Stimulated activated CD8-positive, alpha-beta memory T cell treated with anti-CD3 and anti-CD28 coated beads, Interleukin-12 subunit alpha, Interleukin-12 subunit beta, amount 100 ng/mL, for 1 hour (primary cell): ENCODE data around the gene NR2F1.

Source experiments
- DNase-seq: peaks from one replicate; pipeline ENCODE4 v3.0.0-alpha.2; 2020; ENCODE audit warnings: low read depth

Gene NR2F1

DNA sequence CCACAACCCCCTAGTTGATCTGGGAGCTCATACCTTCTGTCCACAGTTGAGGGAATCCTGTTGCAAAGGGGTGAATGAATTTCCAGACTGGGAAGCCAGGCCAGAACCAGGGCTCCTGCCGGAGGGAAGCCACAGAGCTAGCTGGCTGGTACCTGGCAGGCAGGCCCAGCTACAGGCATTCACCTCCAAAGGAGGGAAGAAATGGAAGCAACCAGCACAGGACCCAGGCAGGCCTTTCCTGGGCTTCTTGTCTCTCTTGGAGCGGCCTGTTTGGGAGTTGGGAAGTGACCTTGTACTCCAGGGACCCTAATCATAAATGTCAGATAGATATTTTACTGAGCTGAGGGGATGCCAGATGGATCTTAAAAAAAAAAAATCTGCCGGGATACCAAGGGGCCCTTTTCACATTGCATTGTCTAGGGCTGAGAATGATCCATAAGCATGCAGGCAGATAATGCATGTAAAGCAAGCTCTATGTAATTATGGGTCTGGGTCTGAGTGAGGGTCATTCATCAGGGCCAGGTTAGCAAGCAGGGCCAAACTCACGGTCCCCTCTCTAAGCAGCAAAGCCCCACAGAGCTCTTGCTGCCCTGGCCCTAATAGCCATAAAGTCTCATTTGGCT lies 8.4 kb downstream of the NR2F1 start:
- DNase-seq = no peak

DNA sequence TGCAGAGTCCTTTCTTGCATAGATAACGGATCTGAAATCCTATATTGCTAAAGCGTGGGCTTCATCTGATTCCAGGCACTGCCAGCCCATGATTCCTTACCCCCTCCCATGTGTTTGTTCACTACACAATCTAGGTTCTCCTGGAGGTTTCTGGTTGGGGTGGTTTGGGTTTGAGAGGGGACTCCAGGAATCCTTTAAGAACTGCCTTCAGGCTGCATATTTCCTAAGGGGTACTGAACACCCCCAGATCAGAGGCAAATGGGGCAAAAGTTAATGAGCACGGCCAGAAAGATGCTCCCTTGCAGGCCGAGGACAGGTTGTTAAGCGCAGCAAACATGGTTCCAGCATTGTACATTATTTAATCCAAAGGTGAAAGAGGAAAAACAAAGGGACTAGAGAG lies 9.9 kb downstream of the NR2F1 start:
- no peak for DNase-seq

DNA sequence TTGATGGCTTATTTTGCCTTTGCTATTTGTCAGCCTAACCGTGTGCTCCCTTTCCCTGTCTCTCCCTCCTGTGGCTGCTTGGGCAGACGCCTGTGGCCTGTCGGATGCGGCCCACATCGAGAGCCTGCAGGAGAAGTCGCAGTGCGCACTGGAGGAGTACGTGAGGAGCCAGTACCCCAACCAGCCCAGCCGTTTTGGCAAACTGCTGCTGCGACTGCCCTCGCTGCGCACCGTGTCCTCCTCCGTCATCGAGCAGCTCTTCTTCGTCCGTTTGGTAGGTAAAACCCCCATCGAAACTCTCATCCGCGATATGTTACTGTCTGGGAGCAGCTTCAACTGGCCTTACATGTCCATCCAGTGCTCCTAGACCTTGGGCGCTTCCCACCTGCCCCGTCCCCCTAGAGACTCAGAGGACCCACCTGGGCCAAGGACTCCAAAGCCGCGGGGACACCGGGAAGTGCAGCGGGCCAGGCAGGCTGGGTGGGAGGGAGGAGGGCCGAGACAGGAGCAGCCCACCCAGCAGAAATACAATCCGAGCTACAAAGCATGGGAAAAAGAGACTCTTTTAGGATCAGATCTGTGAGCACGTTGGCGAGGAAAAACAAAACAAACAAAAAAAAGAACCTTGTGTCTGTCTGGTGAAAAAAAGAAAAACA lies 10.6 kb downstream of the NR2F1 start:
- DNase-seq = no peak

- DNase-seq = no peak
Measured at GRCh38 chr5:93594591-93595419, 11.8 kb downstream of the NR2F1 start.

- no peak for DNase-seq
Measured at GRCh38 chr5:93595420-93596147, 12.6 kb downstream of the NR2F1 start.

DNA sequence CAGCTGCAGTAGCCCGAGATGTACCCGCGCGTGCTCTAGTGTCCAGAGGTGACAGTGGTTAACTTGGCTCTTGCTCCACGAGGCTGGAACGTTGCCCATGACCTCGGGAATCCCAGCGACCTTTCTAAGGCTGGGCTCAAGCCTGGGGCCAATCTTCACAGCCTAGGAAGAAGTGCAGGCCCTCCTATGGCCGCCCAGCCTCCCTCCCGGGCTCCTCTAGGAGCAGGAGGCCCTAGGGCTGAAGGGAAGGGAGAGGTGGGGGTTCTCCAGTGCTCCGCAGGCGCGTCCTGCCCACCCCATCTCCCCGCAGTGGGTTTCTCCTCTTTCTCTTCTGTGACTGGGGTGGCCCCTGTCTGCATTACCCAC lies 13.3 kb downstream of the NR2F1 start:
- no peak for DNase-seq

DNA sequence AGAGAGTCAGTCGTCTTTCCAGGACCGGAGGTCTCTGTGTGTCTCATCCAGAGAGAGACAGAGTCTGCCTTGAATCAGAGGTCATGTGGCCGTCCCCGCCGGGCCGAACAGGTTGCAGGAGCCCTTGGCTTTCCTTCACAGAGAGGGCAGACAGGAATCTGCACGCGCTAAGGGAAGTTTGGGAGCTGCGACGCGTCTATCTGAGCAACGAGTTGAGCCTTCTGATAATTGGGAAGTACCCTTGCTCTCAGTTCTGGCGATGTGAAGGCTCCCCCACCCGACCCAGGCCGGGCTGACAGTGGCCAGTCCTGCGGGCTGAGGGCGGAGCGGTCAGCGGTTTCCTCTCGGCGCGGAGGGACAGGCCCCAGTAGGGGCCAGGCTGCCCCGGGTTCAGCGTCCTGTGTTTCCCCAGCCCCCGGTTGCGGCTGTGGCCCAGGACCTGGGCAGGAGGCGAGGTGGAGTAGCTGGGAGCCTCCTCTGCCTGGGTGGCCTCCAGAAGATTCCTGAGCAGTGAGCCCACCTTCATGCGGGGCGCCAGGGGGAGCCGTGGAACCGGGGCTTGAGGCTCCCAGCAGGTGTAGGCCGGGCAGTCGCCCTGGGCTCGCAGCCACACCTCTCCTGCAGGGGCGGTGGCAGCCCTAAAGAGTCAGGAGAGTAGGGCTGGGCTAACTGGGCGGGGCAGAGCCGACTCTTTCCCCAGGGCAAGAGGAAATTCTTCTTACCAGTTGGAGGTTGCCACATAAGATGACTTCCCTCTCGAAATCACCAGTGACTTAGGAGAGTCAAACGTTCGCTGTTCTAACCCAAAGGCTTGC lies 13.9 kb downstream of the NR2F1 start:
- DNase-seq = no peak

DNA sequence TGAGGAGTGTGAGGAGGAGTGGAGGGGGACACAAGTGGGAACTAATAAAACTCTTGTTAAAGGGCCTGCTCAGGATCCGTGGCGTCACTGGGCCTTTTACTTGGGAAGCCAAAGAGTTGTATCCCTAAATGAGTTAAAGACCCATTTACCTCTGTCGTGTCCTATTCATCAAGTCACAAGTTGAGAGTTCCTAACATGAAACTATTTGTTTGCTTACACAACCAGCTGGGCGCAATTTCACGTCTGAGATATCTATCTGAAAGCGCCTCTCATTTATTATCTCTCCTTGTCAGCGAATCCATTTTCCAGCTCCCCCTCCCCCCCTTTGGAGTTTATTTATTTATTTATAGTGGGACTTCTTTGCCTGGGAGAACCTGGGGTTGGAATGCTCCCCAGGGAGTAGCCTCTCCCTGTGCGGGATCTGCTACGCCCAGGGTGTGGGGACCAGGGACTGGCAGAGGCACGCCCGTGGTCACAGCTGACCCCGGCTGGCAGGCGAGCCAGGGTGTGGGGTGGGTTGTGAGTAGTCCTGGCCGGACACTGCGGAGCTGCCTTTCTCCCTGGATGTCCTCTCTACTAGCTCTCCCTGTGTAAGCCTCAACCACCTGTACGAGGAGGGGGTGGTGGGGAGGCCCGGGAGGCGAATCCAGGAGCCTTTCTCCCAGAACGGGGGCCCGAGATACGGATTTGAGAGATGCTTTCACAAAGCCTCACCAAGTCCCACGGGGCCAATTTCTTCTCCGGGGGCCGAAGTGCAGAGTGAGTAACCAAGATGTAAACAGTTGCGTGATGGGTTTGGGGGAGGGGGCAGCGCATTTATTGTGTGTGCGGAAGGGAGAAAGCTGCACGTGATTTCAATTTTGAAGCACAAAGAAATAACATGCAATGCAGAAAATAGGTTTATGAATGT lies 15.3 kb downstream of the NR2F1 start:
- no peak for DNase-seq

GRCh38 chr5:93599001-93599379 lies 16.0 kb downstream of the NR2F1 start:
- DNase-seq = no peak

GRCh38 chr5:93599399-93600120 lies 16.5 kb downstream of the NR2F1 start:
- DNase-seq = no peak

DNA sequence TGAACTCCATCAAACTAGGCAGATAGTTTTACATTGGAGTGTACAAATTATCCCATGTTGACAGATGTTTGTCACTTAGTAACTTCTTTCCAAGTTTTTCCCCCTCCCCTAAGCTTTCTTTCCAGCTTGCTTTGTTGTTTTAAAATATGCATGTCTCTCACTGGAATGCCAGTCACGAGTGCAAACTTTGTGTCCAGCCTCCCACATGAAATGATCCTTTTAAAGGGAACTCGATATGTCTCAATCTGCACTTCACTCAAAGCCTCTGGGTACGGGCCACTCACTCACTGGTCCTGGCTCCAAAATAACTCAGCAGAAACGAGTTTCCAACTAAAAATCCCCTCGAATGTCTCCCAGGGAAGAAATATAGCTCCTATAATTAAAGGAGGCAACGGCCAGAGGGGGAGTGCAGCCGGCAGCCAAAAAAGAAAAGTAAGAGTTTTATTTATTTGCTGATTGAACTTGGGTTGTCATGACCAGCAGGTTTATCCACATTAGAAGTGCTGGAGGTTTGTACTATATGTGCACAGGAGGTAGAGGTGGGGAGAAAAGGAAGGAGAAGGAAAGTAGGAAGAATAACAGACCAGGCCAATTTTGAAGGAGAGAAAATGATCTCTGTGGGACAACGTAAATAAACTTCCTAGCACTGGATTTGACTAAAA lies 17.5 kb downstream of the NR2F1 start:
- no peak for DNase-seq

- DNase-seq = no peak
Measured at GRCh38 chr5:93601071-93601801, 18.2 kb downstream of the NR2F1 start.

- DNase-seq = no peak
Measured at GRCh38 chr5:93601802-93602155, 18.8 kb downstream of the NR2F1 start.

GRCh38 chr5:93602241-93603077 lies 19.4 kb downstream of the NR2F1 start:
- no peak for DNase-seq

GRCh38 chr5:93603078-93603792 lies 20.2 kb downstream of the NR2F1 start:
- no peak for DNase-seq

- no peak for DNase-seq
Measured at GRCh38 chr5:93603793-93604643, 21.0 kb downstream of the NR2F1 start.
